Lower leg skin (tissue), 4 donors: ENCODE results near the gene KISS1. TPM values are rescaled to one million over a fixed set of nuclear protein-coding genes. Genes with fewer than 3 reads are reported as not detected.
A peak's percentile ranks its signal among the peaks of the same experiment; 100 is the strongest.

Experiments used
- DNase-seq, 2 donors: peaks; one replicate each; pipeline ENCODE4 v3.0.0-alpha.2; 2019; ENCODE audit warnings: low spot score in 2 of 2
- H3K4me3 ChIP-seq: fragments of 200-600 bp; sonication (generic); 2 replicates; pipeline ENCODE4 v1.5.1; 2017; ENCODE audit warnings: mild to moderate bottlenecking, low read depth; ENCODE audit not compliant: poor library complexity, severe bottlenecking
- POLR2A ChIP-seq, 2 donors: fragments of 450-650 bp; IDR thresholded peaks; one replicate each; pipeline ENCODE4 v1.6.1; 2016 to 2017; ENCODE audit warnings: antibody characterized with exemption in 2 of 2, mild to moderate bottlenecking in 1 of 2, moderate library complexity in 1 of 2
- WGBS, 2 donors: methylation state at CpG; one replicate each; pipeline ENCODE4 v1.1.5; 2018; 5-methylcytosine and 5-hydroxymethylcytosine counted together
- intact Hi-C: fragments of 100-400 bp; cut with DNase I; formaldehyde crosslinking; loops from one replicate; pipeline ENCODE4 v1.15.0; 2023; ENCODE audit warnings: low total_unique reads
- total RNA-seq, 4 donors: library from RNA; depleted of rRNA; stranded (reverse); fragments of >200 nt; gene quantifications; one replicate each; pipeline ENCODE4 v1.1.0, GENCODE V29; 2016
- TF ChIP-seq, protein P1 (sequence below), 3 donors: fragments of 450-650 bp; IDR thresholded peaks; one replicate each; pipeline ENCODE4 v1.5.1; 2016; ENCODE audit warnings: antibody characterized with exemption in 3 of 3, mild to moderate bottlenecking in 3 of 3, moderate library complexity in 2 of 3

Gene KISS1
- total RNA-seq, 4 donors from 2014 or later = not detected

- peak in 1 of 2 donors; percentile 12 for DNase-seq
- intact Hi-C loops = no loop called here
- no peak for TF ChIP-seq POLR2A (IDR thresholded peaks at IDR 0.05)
- TF ChIP-seq, protein P1, sequence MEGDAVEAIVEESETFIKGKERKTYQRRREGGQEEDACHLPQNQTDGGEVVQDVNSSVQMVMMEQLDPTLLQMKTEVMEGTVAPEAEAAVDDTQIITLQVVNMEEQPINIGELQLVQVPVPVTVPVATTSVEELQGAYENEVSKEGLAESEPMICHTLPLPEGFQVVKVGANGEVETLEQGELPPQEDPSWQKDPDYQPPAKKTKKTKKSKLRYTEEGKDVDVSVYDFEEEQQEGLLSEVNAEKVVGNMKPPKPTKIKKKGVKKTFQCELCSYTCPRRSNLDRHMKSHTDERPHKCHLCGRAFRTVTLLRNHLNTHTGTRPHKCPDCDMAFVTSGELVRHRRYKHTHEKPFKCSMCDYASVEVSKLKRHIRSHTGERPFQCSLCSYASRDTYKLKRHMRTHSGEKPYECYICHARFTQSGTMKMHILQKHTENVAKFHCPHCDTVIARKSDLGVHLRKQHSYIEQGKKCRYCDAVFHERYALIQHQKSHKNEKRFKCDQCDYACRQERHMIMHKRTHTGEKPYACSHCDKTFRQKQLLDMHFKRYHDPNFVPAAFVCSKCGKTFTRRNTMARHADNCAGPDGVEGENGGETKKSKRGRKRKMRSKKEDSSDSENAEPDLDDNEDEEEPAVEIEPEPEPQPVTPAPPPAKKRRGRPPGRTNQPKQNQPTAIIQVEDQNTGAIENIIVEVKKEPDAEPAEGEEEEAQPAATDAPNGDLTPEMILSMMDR (IDR thresholded peaks at IDR 0.05) = no peak
- H3K4me3 ChIP-seq = no peak overlapping the region
- 39 to 40% methylated on average over 2 of the region's 2 CpGs for WGBS, 2 donors
Observed at GRCh38 chr1:204206121-204206520, 9.8 kb upstream of the KISS1 start.

DNA sequence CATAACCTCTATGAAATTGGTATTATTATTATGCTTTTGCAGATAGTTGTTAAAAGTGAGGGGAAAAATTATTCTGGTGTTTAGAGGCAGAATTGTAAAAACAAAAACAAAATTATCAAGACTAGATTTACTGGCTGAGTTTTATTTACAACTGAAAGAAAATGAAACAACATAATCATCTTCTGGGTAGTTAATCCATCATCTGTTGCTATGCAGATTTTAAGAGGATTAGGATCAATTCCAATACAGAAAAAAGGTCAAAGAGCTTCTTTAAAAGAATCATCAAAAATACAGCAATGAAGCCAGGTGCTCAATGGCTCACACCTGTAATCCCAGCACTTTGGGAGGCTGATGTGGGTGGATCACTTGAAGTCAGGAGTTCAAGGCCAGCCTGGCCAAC lies 9.2 kb upstream of the KISS1 start:
- intact Hi-C loops = no loop called here
- TF ChIP-seq POLR2A (IDR thresholded peaks at IDR 0.05) = no peak
- peak in 1 of 2 donors; percentile 46 for DNase-seq
- no peak overlapping the region for H3K4me3 ChIP-seq

DNA sequence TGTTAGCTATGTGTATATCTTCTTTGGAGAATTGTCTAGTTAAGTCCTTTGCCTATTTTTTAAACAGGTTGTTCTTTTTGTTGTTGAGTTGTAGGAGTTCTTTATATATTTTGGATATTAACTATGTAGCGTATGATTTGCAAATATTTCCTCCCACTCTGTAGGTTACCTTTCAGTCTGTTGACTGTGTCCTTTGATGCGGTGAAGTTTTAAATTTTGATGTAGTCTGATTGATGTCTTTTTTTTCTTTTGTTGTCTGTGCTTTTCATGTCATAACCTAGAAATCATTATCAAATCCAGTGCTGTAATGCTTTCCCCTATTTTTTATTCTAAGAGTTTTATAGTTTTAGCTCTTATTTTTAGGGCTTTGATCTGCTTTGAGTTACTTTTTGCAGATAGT lies 8.7 kb upstream of the KISS1 start:
- no peak overlapping the region for H3K4me3 ChIP-seq
- DNase-seq = no peak
- 87 to 89% methylated on average over 2 of the region's 2 CpGs for WGBS, 2 donors
- TF ChIP-seq, protein P1 (IDR thresholded peaks at IDR 0.05) = no peak
- TF ChIP-seq POLR2A (IDR thresholded peaks at IDR 0.05) = no peak
- intact Hi-C loops = no loop called here

GRCh38 chr1:204203206-204203767 lies 7.0 kb upstream of the KISS1 start:
- no peak overlapping the region for H3K4me3 ChIP-seq
- TF ChIP-seq POLR2A (IDR thresholded peaks at IDR 0.05) = no peak
- TF ChIP-seq, protein P1 (IDR thresholded peaks at IDR 0.05) = no peak
- intact Hi-C loops = no loop called here
- DNase-seq = peak in 1 of 2 donors; percentile 67
- 93 to 97% methylated on average over 5 of the region's 5 CpGs for WGBS, 2 donors

- peak in 1 of 2 donors; percentile 50 for DNase-seq
- TF ChIP-seq, protein P1 (IDR thresholded peaks at IDR 0.05) = no peak
- TF ChIP-seq POLR2A (IDR thresholded peaks at IDR 0.05) = no peak
- intact Hi-C loops = no loop called here
- WGBS, 2 donors = 87 to 90% methylated on average over 4 of the region's 4 CpGs
- H3K4me3 ChIP-seq = no peak overlapping the region
Observed at GRCh38 chr1:204202481-204202880, 6.2 kb upstream of the KISS1 start.

DNA sequence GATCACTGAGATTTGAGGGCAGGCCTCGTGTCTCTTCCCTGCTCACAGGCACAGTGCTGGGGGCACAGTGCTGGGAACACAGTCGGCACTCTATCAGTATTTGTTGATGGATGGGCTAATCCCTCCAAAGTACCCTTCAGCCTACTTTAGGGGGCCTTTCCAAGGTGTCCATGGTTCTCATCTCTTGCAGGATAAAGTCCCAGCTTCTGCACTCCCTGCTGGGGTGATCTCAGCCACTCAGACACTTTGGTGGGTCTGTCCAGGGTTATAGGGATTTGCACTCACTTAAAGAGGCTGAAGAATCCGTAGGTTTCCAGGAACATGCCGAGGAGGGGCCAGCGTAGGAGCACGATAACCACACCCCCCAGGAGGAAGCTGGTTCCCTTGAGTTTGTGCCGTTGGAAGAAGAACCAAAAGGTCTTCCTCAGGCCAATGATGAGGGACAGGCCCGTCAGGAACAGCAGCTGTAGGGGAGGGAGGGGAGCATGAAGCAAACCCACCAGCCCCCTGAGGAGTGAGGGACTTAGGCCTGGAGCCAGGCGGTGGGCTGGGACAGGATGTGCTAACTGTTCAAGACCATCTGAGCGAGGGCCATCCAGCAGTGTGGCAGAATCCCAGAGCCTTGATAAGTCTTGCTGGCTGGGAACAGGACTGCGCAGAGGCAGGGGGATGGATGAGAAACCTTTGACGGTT lies 5.2 kb upstream of the KISS1 start:
- peak in 1 of 2 donors; percentile 67 for DNase-seq
- no peak for TF ChIP-seq POLR2A (IDR thresholded peaks at IDR 0.05)
- TF ChIP-seq, protein P1 (IDR thresholded peaks at IDR 0.05) = no peak
- 88 to 90% methylated on average over 12 of the region's 12 CpGs for WGBS, 2 donors
- intact Hi-C loops = no loop called here
- no peak overlapping the region for H3K4me3 ChIP-seq
